ENCODE results near the gene MRPL39.

- no peak for TF ChIP-seq EZH2 (IDR thresholded peaks at IDR 0.05; ENCODE audit: borderline replicate concordance, insufficient read depth, low read depth, low read length, poor library complexity, severe bottlenecking)
- TF ChIP-seq CTCF (IDR thresholded peaks at IDR 0.05) = no peak
These were observed 49.1 kb upstream of the MRPL39 start for GRCh38 chr21:25656412-25656811.

Measured in B cell (primary cell).